ENCODE data around the gene PGGT1B. TPM values are rescaled to one million over a fixed set of nuclear protein-coding genes. Genes with fewer than 3 reads are reported as not detected.

The PGGT1B gene
- total RNA-seq, 1 donor from 2014 or later: 45.4 TPM

DNA sequence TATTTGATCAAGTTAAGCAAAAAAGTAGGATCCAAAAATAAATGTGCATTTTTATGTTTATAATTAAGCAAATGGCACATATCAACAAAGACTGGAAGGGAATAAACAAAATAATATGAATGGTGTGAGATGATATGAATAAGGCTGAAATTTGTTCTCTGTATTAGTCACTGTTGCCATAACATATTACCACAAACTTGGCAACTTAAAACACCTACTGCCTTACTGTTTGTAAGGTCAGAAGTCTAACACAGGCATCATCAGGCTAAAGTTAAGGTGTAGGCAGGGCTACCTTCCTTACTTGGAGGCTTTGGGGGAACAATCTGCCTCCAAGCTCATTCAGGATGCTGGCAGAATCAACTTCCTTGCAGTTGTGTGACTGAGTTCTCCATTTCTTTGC is 19.3 kb downstream of the PGGT1B start:
- no peak overlapping the region for H3K27ac ChIP-seq (ENCODE audit: low read depth, low read length)
- DNase-seq (ENCODE audit: low read depth) (peak; percentile 51), FAIRE-seq (peak; percentile 60)
- no peak overlapping the region for H3K4me2 ChIP-seq (ENCODE audit: low read length)
- TF ChIP-seq, protein P1, sequence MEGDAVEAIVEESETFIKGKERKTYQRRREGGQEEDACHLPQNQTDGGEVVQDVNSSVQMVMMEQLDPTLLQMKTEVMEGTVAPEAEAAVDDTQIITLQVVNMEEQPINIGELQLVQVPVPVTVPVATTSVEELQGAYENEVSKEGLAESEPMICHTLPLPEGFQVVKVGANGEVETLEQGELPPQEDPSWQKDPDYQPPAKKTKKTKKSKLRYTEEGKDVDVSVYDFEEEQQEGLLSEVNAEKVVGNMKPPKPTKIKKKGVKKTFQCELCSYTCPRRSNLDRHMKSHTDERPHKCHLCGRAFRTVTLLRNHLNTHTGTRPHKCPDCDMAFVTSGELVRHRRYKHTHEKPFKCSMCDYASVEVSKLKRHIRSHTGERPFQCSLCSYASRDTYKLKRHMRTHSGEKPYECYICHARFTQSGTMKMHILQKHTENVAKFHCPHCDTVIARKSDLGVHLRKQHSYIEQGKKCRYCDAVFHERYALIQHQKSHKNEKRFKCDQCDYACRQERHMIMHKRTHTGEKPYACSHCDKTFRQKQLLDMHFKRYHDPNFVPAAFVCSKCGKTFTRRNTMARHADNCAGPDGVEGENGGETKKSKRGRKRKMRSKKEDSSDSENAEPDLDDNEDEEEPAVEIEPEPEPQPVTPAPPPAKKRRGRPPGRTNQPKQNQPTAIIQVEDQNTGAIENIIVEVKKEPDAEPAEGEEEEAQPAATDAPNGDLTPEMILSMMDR (IDR thresholded peaks at IDR 0.05; ENCODE audit: insufficient read depth, low read depth, low read length): no peak
- TF ChIP-seq EZH2 (IDR thresholded peaks at IDR 0.05; ENCODE audit: insufficient read depth, low read length): no peak
- H3K79me2 ChIP-seq (ENCODE audit: insufficient read depth, low read length): peaks cover 36% of the 10 kb centered on the region
- H4K20me1 ChIP-seq (ENCODE audit: insufficient read depth, low read length): peaks cover 30% of the 10 kb centered on the region
- H3K4me3 ChIP-seq (ENCODE audit: insufficient read depth, low read depth, low read length): no peak overlapping the region
- no peaks in the 10 kb centered on the region for H3K9me3 ChIP-seq (ENCODE audit: insufficient read depth, low read depth, low read length)
- Mint-ChIP-seq H3K27me3 (ENCODE audit: low read depth, unreplicated experiment) (no peaks in the 10 kb centered on the region), H3K4me1 (ENCODE audit: low read depth, unreplicated experiment) (no peaks in the 10 kb centered on the region), H3K36me3 (ENCODE audit: low read depth, unreplicated experiment) (peaks cover 2% of the 10 kb centered on the region), H3K9me3 (ENCODE audit: unreplicated experiment) (no peaks in the 10 kb centered on the region), H3K4me3 (ENCODE audit: unreplicated experiment) (no peak overlapping the region), H3K27ac (ENCODE audit: unreplicated experiment) (no peak overlapping the region)
- peaks cover 4% of the 10 kb centered on the region for H3K4me1 ChIP-seq (ENCODE audit: insufficient read depth, low read length)
- no peaks in the 10 kb centered on the region for H3K27me3 ChIP-seq (ENCODE audit: insufficient read depth, low read length)
- H3K9ac ChIP-seq (ENCODE audit: low read length): no peak overlapping the region
- H2AFZ ChIP-seq (ENCODE audit: low read depth, low read length): no peak overlapping the region
- H3K36me3 ChIP-seq (ENCODE audit: insufficient read depth, low read length): no peaks in the 10 kb centered on the region

DNA sequence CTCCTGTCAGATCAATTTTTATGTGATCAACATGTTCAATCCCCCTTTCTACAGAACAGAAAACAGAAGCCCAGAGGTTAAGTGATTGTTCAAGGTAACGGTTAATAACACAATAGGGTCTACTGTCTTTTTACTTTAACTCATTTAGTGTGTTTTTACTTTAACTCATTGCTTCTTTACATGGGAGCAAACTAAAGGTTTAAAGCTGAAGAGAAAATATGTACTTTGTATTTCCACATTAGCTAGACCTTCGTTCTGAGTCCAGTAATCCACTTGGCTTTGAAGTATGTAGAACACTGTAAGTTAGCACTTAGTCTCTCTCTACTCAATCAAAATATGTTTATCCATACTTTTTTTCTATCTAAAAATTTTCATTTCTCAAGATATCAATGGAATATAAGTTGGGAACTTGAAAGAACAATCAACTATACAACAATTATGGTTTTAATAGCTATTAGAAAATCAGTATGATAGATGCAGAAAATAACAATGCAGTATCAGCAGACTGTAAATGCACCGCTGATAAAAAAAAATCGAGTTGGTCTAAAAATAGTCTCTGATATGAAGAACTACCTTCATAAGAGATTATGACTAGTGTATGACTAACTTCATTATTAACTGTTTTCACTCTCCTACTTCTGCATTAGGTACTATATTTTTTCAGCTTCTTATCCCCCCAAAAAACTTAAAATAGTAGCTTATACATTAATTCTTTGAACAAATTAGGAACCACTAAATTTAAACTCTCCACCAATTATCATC is 20.6 kb downstream of the PGGT1B start:
- TF ChIP-seq, protein P1 (IDR thresholded peaks at IDR 0.05; ENCODE audit: insufficient read depth, low read depth, low read length): no peak
- TF ChIP-seq EZH2 (IDR thresholded peaks at IDR 0.05; ENCODE audit: insufficient read depth, low read length): no peak
- Mint-ChIP-seq H3K36me3 (ENCODE audit: low read depth, unreplicated experiment) (peaks cover 4% of the 10 kb centered on the region), H3K27me3 (ENCODE audit: low read depth, unreplicated experiment) (no peaks in the 10 kb centered on the region), H3K4me1 (ENCODE audit: low read depth, unreplicated experiment) (no peaks in the 10 kb centered on the region), H3K27ac (ENCODE audit: unreplicated experiment) (no peak overlapping the region), H3K9me3 (ENCODE audit: unreplicated experiment) (no peaks in the 10 kb centered on the region), H3K4me3 (ENCODE audit: unreplicated experiment) (no peak overlapping the region)
- H3K27me3 ChIP-seq (ENCODE audit: insufficient read depth, low read length): no peaks in the 10 kb centered on the region
- H3K27ac ChIP-seq (ENCODE audit: low read depth, low read length): no peak overlapping the region
- no peak overlapping the region for H3K4me3 ChIP-seq (ENCODE audit: insufficient read depth, low read depth, low read length)
- H3K9me3 ChIP-seq (ENCODE audit: insufficient read depth, low read depth, low read length): no peaks in the 10 kb centered on the region
- peaks cover 26% of the 10 kb centered on the region for H4K20me1 ChIP-seq (ENCODE audit: insufficient read depth, low read length)
- H3K4me1 ChIP-seq (ENCODE audit: insufficient read depth, low read length): peaks cover 4% of the 10 kb centered on the region
- FAIRE-seq: no peak
- DNase-seq (ENCODE audit: low read depth): peak; percentile 6
- no peak overlapping the region for H3K9ac ChIP-seq (ENCODE audit: low read length)
- peak overlapping the region; percentile 7 for H3K4me2 ChIP-seq (ENCODE audit: low read length)
- H2AFZ ChIP-seq (ENCODE audit: low read depth, low read length): no peak overlapping the region
- H3K79me2 ChIP-seq (ENCODE audit: insufficient read depth, low read length): peaks cover 33% of the 10 kb centered on the region
- H3K36me3 ChIP-seq (ENCODE audit: insufficient read depth, low read length): peaks cover under 1% of the 10 kb centered on the region

DNA sequence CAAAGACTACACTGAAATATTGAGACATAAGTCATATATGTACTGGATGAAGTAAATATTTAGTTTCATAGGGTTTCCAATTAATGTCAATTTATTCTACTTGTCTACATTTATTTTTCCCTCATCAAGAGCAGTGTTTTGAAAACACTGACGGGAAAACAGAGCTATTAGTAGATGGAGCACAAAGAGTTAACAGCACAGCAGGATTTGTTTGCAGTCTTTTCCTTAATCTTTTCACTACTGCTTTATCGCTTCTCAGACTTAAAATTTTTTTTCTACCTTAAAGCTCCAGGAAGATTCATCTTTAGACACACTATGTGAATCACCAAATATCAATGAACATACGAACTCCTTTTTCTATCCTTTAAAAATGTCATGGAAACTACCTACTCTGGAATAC is 25.6 kb downstream of the PGGT1B start:
- Histone ChIP-seq H3K4me1 (ENCODE audit: insufficient read depth, low read length) (no peaks in the 10 kb centered on the region), H3K36me3 (ENCODE audit: insufficient read depth, low read length) (peaks cover 3% of the 10 kb centered on the region), H3K9me3 (ENCODE audit: insufficient read depth, low read depth, low read length) (no peaks in the 10 kb centered on the region), H3K27me3 (ENCODE audit: insufficient read depth, low read length) (no peaks in the 10 kb centered on the region), H2AFZ (ENCODE audit: low read depth, low read length) (no peak overlapping the region), H3K9ac (ENCODE audit: low read length) (no peak overlapping the region), H3K27ac (ENCODE audit: low read depth, low read length) (no peak overlapping the region), H3K4me3 (ENCODE audit: insufficient read depth, low read depth, low read length) (no peak overlapping the region), H4K20me1 (ENCODE audit: insufficient read depth, low read length) (peaks cover 3% of the 10 kb centered on the region), H3K79me2 (ENCODE audit: insufficient read depth, low read length) (peaks cover 7% of the 10 kb centered on the region), H3K4me2 (ENCODE audit: low read length) (no peak overlapping the region)
- FAIRE-seq (no peak), DNase-seq (ENCODE audit: low read depth) (no peak)
- Mint-ChIP-seq H3K4me3 (ENCODE audit: unreplicated experiment) (no peak overlapping the region), H3K27ac (ENCODE audit: unreplicated experiment) (no peak overlapping the region), H3K4me1 (ENCODE audit: low read depth, unreplicated experiment) (no peaks in the 10 kb centered on the region), H3K9me3 (ENCODE audit: unreplicated experiment) (no peaks in the 10 kb centered on the region), H3K27me3 (ENCODE audit: low read depth, unreplicated experiment) (no peaks in the 10 kb centered on the region), H3K36me3 (ENCODE audit: low read depth, unreplicated experiment) (peaks cover 4% of the 10 kb centered on the region)
- no peak for TF ChIP-seq EZH2 (IDR thresholded peaks at IDR 0.05; ENCODE audit: insufficient read depth, low read length)
- TF ChIP-seq, protein P1 (IDR thresholded peaks at IDR 0.05; ENCODE audit: insufficient read depth, low read depth, low read length): no peak
